Liver (tissue), 9 donors: ENCODE results near the gene SLC39A10. TPM values are rescaled to one million over a fixed set of nuclear protein-coding genes. Genes with fewer than 3 reads are reported as not detected.

ENCODE experiments used
- DNase-seq: peaks from one replicate; pipeline ENCODE4 v3.0.0-alpha.2; 2017; ENCODE audit warnings: low spot score
- H3K27ac ChIP-seq, 2 donors: one replicate each; pipeline ENCODE4 v1.7.0; 2013; ENCODE audit warnings: inconsistent platforms in 2 of 2, low read length in 2 of 2, control low read depth in 1 of 2, low read depth in 1 of 2, mild to moderate bottlenecking in 1 of 2
- H3K27me3 ChIP-seq, 4 donors: one replicate each; pipeline versions ENCODE4 v1.6.1 to v1.7.0; 2013; ENCODE audit warnings: low read length in 3 of 4, inconsistent platforms in 1 of 4, mild to moderate bottlenecking in 1 of 4, moderate library complexity in 1 of 4; ENCODE audit not compliant: control insufficient read depth in 4 of 4, insufficient read depth in 4 of 4
- H3K36me3 ChIP-seq, 4 donors: one replicate each; pipeline versions ENCODE4 v1.6.1 to v1.7.0; 2013; ENCODE audit warnings: low read length in 3 of 4, mild to moderate bottlenecking in 3 of 4, low read depth in 1 of 4, moderate library complexity in 1 of 4; ENCODE audit not compliant: control insufficient read depth in 4 of 4, insufficient read depth in 3 of 4
- H3K4me1 ChIP-seq, 4 donors: one replicate each; pipeline versions ENCODE4 v1.6.1 to v1.7.0; 2013; ENCODE audit warnings: low read length in 3 of 4, mild to moderate bottlenecking in 3 of 4, moderate library complexity in 1 of 4; ENCODE audit not compliant: control insufficient read depth in 4 of 4, insufficient read depth in 4 of 4
- H3K4me3 ChIP-seq, 3 donors: one replicate each; pipeline versions ENCODE4 v1.6.1 to v1.7.0; 2013; ENCODE audit warnings: low read length in 3 of 3, control low read depth in 1 of 3, low read depth in 1 of 3, mild to moderate bottlenecking in 1 of 3
- H3K9ac ChIP-seq, 2 donors: one replicate each; pipeline ENCODE4 v1.7.0; 2013; ENCODE audit warnings: low read length in 2 of 2, mild to moderate bottlenecking in 2 of 2, moderate library complexity in 2 of 2, control low read depth in 1 of 2, low read depth in 1 of 2
- H3K9me3 ChIP-seq, 4 donors: one replicate each; pipeline versions ENCODE4 v1.6.1 to v1.7.0; 2013; ENCODE audit warnings: low read length in 3 of 4; ENCODE audit not compliant: control insufficient read depth in 4 of 4
- ATF3 ChIP-seq: IDR thresholded peaks from 2 replicates; pipeline ENCODE4 v1.6.1; 2016; ENCODE audit warnings: antibody characterized with exemption
- CTCF ChIP-seq: fragments of 150-350 bp; IDR thresholded peaks from 2 replicates; pipeline ENCODE4 v1.5.1; 2017; ENCODE audit warnings: improper control_type of control experiment, low read depth, low read length; ENCODE audit not compliant: missing input control
- EGR1 ChIP-seq, 2 donors: IDR thresholded peaks; 2 replicates each; pipeline ENCODE4 v1.6.1; 2016 to 2018; ENCODE audit warnings: antibody characterized with exemption in 2 of 2, low read depth in 2 of 2
- FOXA1 ChIP-seq: IDR thresholded peaks from 2 replicates; pipeline ENCODE4 v1.6.1; 2016; ENCODE audit warnings: antibody characterized with exemption
- GABPA ChIP-seq, 2 donors: IDR thresholded peaks in 1 of 2; conservative IDR thresholded peaks in 1 of 2; 2 replicates each; pipeline ENCODE4 v1.6.1; 2016; ENCODE audit warnings: antibody characterized with exemption in 2 of 2, mild to moderate bottlenecking in 1 of 2, moderate library complexity in 1 of 2
- HNF4G ChIP-seq: IDR thresholded peaks from 2 replicates; pipeline ENCODE4 v1.6.1; 2016; ENCODE audit warnings: antibody characterized with exemption
- JUND ChIP-seq, 2 donors: IDR thresholded peaks; 2 replicates each; pipeline ENCODE4 v1.6.1; 2016; ENCODE audit warnings: antibody characterized with exemption in 2 of 2
- MAX ChIP-seq: IDR thresholded peaks from 2 replicates; pipeline ENCODE4 v1.6.1; 2016; ENCODE audit warnings: antibody characterized with exemption
- NR2F2 ChIP-seq: IDR thresholded peaks from 2 replicates; pipeline ENCODE4 v1.6.1; 2016; ENCODE audit warnings: antibody characterized with exemption
- RAD21 ChIP-seq, 2 donors: IDR thresholded peaks; 2 replicates each; pipeline ENCODE4 v1.6.1; 2016; ENCODE audit warnings: antibody characterized with exemption in 2 of 2, mild to moderate bottlenecking in 2 of 2
- REST ChIP-seq: IDR thresholded peaks from 2 replicates; pipeline ENCODE4 v1.6.1; 2016; ENCODE audit warnings: antibody characterized with exemption, mild to moderate bottlenecking
- RXRA ChIP-seq, 2 donors: IDR thresholded peaks; 2 replicates each; pipeline ENCODE4 v1.6.1; 2017 to 2018; ENCODE audit warnings: antibody characterized with exemption in 2 of 2, mild to moderate bottlenecking in 1 of 2
- SP1 ChIP-seq: IDR thresholded peaks from 2 replicates; pipeline ENCODE4 v1.6.1; 2018; ENCODE audit warnings: antibody characterized with exemption, mild to moderate bottlenecking
- TAF1 ChIP-seq: conservative IDR thresholded peaks from 2 replicates; pipeline ENCODE4 v1.6.1; 2016; ENCODE audit warnings: antibody characterized with exemption, mild to moderate bottlenecking
- YY1 ChIP-seq: IDR thresholded peaks from 2 replicates; pipeline ENCODE4 v1.6.1; 2016; ENCODE audit warnings: antibody characterized with exemption, mild to moderate bottlenecking
- ZBTB33 ChIP-seq: IDR thresholded peaks from 2 replicates; pipeline ENCODE4 v1.6.1; 2016; ENCODE audit warnings: antibody characterized with exemption
- WGBS: extraction: QIAGEN DNeasy Blood & Tissue Kit; methylation state at CpG from one replicate; pipeline ENCODE4 v1.1.7; 2013; 5-methylcytosine and 5-hydroxymethylcytosine counted together
- polyA plus RNA-seq, 2 donors: library from polyadenylated mRNA; stranded (reverse) in 1 of 2; unstranded in 1 of 2; fragments of 200-250 nt in 1 of 2; fragments of >200 nt in 1 of 2; fragmentation: Nextera tagmentation in 1 of 2; extraction: Ambion mirVana in 1 of 2; gene quantifications; one replicate each; pipeline versions ENCODE4 v1.2.1 to v1.2.3, GENCODE V29; 2013 to 2015
- total RNA-seq, 2 donors: library from RNA; depleted of rRNA; stranded (reverse); fragments of >200 nt; gene quantifications; one replicate each; pipeline ENCODE4 v1.2.3, GENCODE V29; 2014
- donor health status: healthy.
- donor health status: healthy.
- donor health status: healthy.
- donor health status: healthy.
- donor health status: healthy.

Gene SLC39A10
- total and polyA plus RNA-seq, 4 donors, result 0.98 to 7.5 (median 3.4) TPM

- Histone ChIP-seq H3K9me3 (no peaks in the 10 kb centered on the region), H3K36me3 (peaks cover 0 to 3% (median 0%) of the 10 kb centered on the region in 4 donors), H3K4me3 (no peak overlapping the region), H3K27ac (no peak overlapping the region), H3K27me3 (no peaks in the 10 kb centered on the region), H3K4me1 (no peaks in the 10 kb centered on the region), H3K9ac (no peak overlapping the region)
- WGBS, result 94% methylated on average over 2 of the region's 2 CpGs
- DNase-seq, result no peak
- TF ChIP-seq ATF3 (no peak), TAF1 (no peak), SP1 (no peak), EGR1 (IDR thresholded peaks at IDR 0.05; ENCODE audit: low read depth in 2 of 2) (no peak)
Observed at GRCh38 chr2:195709901-195710806, 53.1 kb downstream of the SLC39A10 start.

- no peak overlapping the region for H3K4me3 ChIP-seq
- no peaks in the 10 kb centered on the region for H3K4me1 ChIP-seq
- no peak for DNase-seq
- H3K9ac ChIP-seq, result no peak overlapping the region
- no peak for TF ChIP-seq NR2F2
- TF ChIP-seq HNF4G, result no peak
- TF ChIP-seq GABPA (IDR thresholded peaks at IDR 0.05 in 1 of 2, conservative IDR thresholded peaks at IDR 0.05 in 1 of 2), result no peak
- no peak for TF ChIP-seq REST
- no peak for TF ChIP-seq YY1
- TF ChIP-seq FOXA1, result no peak
- TF ChIP-seq ATF3, result no peak
- TF ChIP-seq SP1, result no peak
- TF ChIP-seq CTCF, result no peak
- TF ChIP-seq JUND (IDR thresholded peaks at IDR 0.05), result no peak
- no peak for TF ChIP-seq RAD21 (IDR thresholded peaks at IDR 0.05)
- TF ChIP-seq ZBTB33, result no peak
- TF ChIP-seq EGR1 (IDR thresholded peaks at IDR 0.05; ENCODE audit: low read depth in 2 of 2), result no peak
- TF ChIP-seq MAX, result no peak
- no peak for TF ChIP-seq RXRA (IDR thresholded peaks at IDR 0.05)
- peaks cover 0 to 3% (median 0%) of the 10 kb centered on the region in 4 donors for H3K36me3 ChIP-seq
- no peaks in the 10 kb centered on the region for H3K27me3 ChIP-seq
- no peak overlapping the region for H3K27ac ChIP-seq
- H3K9me3 ChIP-seq, result no peaks in the 10 kb centered on the region
Observed at GRCh38 chr2:195711478-195711877, 54.5 kb downstream of the SLC39A10 start.
